NCI-H524 (cell line): ENCODE data around the gene DISC1.

Source experiments
- DNase-seq, 2 experiments: peaks; one replicate each; lab custom pipeline; 2025; lab: John Stamatoyannopoulos, UW

DISC1 gene

GRCh38 chr1:231817801-231818200 lies 191.2 kb downstream of the DISC1 start:
- DNase-seq: no peak

DNA sequence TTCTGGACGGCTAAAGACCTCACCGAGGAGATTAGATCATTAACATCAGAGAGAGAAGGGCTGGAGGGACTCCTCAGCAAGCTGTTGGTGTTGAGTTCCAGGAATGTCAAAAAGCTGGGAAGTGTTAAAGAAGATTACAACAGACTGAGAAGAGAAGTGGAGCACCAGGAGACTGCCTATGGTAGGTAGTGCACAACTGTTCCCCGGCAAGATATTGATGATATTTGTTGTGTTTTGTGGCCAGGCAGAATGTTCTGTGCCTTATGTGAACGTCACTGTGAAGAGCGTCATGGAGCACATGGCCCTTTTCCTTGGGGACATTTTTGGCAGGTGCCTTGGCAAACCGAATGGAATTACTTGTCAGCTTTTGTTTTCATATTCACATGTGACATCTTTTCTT lies 191.7 kb downstream of the DISC1 start:
- no peak for DNase-seq

- DNase-seq: no peak
Observed at GRCh38 chr1:231821281-231821680, 194.7 kb downstream of the DISC1 start.

DNA sequence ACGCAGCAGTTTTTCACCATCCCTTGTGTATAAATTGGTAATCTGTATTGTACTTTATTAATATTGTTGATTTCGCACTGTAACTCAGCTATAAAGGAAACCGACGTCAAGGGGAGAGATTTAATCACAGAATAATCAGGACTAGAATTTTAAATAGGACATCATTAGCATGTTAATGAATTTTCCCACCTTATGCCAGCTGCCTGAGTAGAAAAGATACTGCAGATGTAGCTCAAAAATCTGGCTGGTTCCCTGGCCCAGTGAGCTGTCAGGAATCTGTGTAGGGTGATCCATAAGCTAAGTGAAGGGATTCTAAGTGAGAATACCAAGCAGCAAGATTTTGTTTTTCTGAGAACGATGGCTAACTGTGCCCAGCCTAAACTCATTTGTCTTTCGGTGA lies 195.5 kb downstream of the DISC1 start:
- no peak for DNase-seq

DNA sequence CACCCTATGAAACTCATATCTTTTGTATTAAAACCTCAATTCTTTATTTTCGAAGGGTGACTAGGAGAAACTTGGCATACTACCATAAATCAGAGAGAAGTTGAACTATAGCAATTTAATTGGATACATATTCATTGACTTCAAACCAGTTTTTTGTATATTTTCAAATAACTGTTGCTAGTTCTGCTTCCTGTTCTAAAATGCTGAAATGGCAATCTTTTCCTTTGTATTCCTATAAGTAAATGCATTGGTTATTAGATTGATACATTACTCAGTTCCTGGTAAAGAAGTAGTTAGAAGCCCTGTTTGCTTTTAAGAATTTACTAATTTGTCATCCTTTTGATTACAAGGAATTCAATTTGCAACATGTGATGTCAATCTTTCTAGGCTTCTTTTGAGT lies 200.0 kb downstream of the DISC1 start:
- no peak for DNase-seq

DNA sequence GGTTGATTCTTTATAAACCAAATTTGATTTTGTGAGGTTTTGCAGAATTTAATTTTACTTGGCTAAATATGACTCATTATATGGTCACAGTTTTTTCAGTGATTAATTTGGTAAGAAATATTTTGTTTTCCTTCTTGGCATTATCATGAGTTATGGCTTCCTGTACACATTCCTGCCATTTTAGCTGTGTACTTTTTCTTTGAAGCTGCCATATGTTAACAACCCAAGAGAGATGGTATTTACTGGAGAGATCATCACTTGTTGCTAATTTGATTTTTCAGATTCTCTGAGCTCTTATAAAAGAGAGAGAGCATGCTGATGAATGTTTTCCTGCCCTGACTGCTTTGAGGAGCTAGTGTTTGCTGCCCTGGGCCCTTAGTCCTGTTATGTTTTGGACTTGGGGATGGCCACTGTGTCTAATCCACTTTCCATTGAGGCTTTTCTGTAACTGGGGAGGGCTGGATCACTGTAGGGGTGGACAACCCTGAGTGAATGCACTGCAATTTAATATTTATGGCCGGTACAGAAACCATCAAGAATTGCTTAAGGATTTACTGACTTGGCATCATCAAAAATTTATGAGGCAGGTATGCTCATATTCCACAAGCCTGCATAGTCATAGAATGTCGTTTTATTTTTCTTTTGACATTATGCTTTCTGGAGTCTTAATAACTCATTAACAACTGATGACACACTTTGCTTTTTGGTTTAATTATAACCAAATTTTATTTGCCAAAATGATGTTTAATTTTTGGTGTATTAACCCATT lies 200.9 kb downstream of the DISC1 start:
- no peak for DNase-seq

DNA sequence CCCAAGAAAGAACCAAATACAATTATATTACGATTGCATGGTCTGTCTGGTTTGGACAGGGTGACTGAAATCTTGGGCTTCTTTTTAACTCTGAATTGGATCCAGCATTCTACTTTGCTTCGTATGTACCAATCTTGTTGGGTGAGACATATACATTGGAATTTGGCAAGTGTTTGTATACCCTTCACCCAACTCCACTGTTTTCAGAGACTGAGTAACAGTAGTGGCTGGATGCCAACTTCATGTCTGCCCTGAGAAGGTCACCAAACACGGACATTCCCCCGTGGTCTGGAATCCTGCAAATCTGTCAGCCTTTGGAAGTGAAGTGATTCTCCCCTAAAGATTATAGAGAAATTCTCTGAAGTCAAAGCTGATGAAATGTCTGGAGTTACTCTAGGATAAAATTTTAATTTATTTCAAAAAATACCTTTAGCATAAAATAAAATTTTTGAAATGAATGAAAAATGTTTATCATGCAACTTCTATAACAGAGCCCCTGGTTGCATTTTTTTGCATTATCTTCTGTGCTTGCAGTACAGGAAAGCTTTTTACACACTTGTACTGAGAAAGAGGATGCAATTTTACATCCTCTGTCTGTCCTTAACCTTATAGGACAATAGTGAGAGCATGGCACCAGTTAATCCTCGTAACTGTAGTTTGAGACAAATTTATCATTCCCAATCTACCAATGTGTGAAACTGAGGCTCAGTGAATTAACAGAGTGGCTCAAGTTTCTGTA lies 201.8 kb downstream of the DISC1 start:
- DNase-seq: no peak

DNA sequence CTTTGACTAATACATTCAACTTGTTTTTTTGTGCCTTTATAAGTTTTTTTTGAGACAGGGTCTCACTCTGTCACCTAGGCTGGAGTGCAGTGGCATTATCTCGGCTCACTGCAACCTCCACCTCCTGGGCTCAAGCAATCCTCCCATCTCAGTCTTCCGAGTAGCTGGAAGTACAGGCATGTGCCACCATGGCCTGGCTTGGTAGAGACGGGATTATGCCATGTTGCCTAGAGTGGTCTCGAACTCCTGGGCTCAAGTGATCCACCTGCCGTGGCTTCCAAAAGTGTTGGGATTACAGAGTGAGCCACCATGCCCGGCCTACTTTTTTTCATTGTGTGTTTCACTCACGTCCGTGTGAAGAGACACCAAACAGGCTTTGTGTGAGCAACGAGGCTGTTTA lies 202.7 kb downstream of the DISC1 start:
- DNase-seq: no peak

GRCh38 chr1:231836227-231836893 lies 209.8 kb downstream of the DISC1 start:
- DNase-seq: no peak

- no peak for DNase-seq
Observed at GRCh38 chr1:231838521-231838920, 211.9 kb downstream of the DISC1 start.

DNA sequence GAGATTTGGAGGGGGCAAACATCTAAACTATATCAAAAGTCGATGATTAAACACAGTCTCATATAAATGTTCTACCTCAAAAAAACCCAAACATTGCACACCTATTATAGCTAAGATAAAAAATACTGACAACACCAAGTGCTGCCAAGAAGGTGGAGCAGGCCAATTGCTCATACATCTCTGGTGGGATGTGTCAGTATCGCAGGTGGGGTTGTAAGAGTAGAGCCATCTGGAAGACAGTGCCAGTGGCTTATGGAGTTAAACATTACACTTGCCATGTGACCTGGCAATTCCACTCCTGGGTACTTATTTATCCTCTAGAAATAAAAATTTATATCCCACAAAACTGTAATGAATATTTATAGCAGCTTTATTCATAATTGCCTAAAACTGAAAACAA lies 213.4 kb downstream of the DISC1 start:
- no peak for DNase-seq

- no peak for DNase-seq
Observed at GRCh38 chr1:231841616-231842344, 215.2 kb downstream of the DISC1 start.

GRCh38 chr1:231842441-231842840 lies 215.9 kb downstream of the DISC1 start:
- no peak for DNase-seq

GRCh38 chr1:231844986-231845502 lies 218.5 kb downstream of the DISC1 start:
- DNase-seq: no peak

DNA sequence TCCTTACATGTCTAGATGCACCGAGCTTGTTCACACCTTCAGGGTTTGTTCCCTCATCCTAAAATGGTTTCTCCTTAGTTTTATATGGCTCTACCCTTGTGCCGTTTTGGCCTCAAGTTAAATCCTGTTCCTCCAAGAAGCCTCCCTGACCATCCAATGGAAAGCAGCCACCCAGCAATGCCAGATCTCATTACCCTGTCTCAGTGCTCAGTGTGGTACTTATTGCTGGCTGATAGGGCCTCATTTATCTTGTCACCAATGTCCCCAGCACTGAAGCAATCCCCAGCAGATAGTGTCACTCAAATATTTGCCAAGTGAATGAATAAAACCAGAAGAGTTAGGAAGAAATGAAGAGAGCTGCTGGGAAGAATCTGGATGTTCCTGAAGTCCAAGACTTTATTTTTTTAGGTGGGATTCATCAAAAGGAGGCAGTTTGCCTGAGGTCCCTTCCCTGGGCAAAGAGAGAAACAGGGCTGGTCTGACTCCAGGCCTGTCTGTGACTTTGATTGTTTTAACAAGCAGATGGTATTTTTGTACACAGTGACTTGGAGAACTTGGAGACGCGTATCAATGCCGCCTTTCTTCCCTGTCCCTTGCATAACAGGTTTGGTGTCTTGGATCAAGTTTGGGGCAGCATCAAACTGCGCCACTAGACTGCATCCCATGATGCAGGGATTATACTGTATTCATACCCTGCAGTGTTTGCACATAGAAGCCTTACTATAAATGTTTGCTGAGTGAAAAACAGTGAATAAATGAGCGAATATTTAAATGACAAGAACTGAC lies 221.2 kb downstream of the DISC1 start:
- DNase-seq: no peak

GRCh38 chr1:231849981-231850380 lies 223.4 kb downstream of the DISC1 start:
- DNase-seq: no peak

- no peak for DNase-seq
Observed at GRCh38 chr1:231850786-231851185, 224.2 kb downstream of the DISC1 start.

DNA sequence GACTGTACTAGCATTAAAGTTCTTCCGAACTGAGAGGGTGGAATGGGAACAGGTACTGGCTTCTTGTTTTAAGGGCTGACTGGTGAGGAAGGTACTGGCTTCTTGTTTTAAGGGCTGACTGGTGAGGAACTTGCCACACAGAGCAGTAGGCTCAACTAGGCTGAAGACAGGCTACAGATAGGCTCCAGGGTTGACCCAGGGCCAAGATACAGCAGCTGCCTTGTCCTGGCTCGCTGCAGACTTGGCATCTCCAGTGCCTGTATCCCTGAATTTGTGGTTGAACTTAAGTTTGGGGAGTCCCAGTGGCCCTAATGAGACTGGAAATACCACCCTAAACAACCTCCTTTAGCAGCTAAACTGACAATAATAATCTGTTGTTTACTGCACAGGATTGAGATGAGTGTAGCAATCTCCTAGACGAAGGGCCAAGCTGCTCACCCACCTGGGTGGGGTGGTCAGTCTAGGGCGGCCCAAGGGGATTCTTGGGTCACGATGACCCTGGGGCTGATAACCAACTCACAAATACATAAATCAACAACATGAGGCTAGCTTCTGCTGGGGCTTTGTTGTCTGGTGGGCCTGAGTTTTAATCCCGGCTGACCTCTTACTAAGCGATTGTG lies 227.1 kb downstream of the DISC1 start:
- no peak for DNase-seq

- no peak for DNase-seq
Observed at GRCh38 chr1:231855361-231855760, 228.8 kb downstream of the DISC1 start.

- DNase-seq: no peak
Observed at GRCh38 chr1:231855926-231856325, 229.3 kb downstream of the DISC1 start.

DNA sequence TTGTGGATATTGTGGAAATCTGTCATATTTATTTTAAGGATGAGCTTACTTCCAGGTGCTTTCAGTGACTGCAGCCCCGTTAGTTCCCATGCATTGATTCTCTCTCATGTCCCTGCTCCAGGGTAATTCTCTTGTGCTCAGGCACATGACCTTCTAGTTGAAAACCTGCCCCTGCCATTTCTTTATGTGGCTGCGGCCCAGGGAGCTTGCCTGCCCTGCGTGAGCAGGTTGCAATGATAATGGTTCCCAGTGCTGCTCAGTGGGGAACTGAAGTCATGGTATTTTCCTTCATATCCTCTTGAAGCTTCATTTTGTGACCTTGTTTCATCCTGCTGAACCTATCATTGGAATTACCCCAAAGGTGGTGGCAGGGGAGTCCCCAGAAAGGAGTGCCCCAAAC lies 229.8 kb downstream of the DISC1 start:
- no peak for DNase-seq
